Heart right ventricle (tissue), 16 donors: ENCODE measurements around the gene SEC23IP. TPM values are rescaled to one million over a fixed set of nuclear protein-coding genes. Genes with fewer than 3 reads are reported as not detected.

Experiments
- ATAC-seq, 8 donors: fragments of 200-7000 bp; cut with Tn5 transposase; one replicate each; pipeline ENCODE4 v1.9.1; 2020; ENCODE audit warnings: mild to moderate bottlenecking in 8 of 8, moderate library complexity in 8 of 8, moderate number of reproducible peaks in 1 of 8
- DNase-seq, 2 donors: peaks; one replicate each; pipeline ENCODE4 v3.0.0-alpha.2; 2020
- H3K27ac ChIP-seq, 10 donors: fragments of 200-600 bp; sonication (generic) in 2 of 10; one replicate each; pipeline versions ENCODE4 v1.5.0 to v1.8.0; 2020 to 2022; ENCODE audit warnings: mild to moderate bottlenecking in 3 of 10
- H3K27me3 ChIP-seq, 7 donors: fragments of 200-600 bp; one replicate each; pipeline ENCODE4 v1.8.0; 2021 to 2022; ENCODE audit warnings: mild to moderate bottlenecking in 2 of 7
- H3K36me3 ChIP-seq, 9 donors: fragments of 200-600 bp; sonication (generic) in 1 of 9; one replicate each; pipeline versions ENCODE4 v1.5.0 to v1.8.0; 2020 to 2022; ENCODE audit warnings: mild to moderate bottlenecking in 2 of 9
- H3K4me1 ChIP-seq, 9 donors: fragments of 200-600 bp; sonication (generic) in 1 of 9; one replicate each; pipeline versions ENCODE4 v1.5.0 to v1.8.0; 2020 to 2022; ENCODE audit warnings: mild to moderate bottlenecking in 4 of 9
- H3K4me3 ChIP-seq, 10 donors: fragments of 200-600 bp; sonication (generic) in 2 of 10; one replicate each; pipeline versions ENCODE4 v1.5.0 to v1.8.0; 2020 to 2022; ENCODE audit warnings: mild to moderate bottlenecking in 7 of 10, moderate library complexity in 2 of 10
- H3K9me3 ChIP-seq, 11 donors: fragments of 200-600 bp in 10 of 11; sonication (generic) in 2 of 11; one replicate each; pipeline versions ENCODE4 v1.5.0 to v1.8.0; 2013 to 2022; ENCODE audit warnings: mild to moderate bottlenecking in 2 of 11, control low read depth in 1 of 11, moderate library complexity in 1 of 11
- CTCF ChIP-seq, 9 donors: fragments of 200-600 bp; sonication (generic) in 2 of 9; IDR thresholded peaks; one replicate each; pipeline versions ENCODE4 v1.5.0 to v1.8.0; 2021 to 2022; ENCODE audit warnings: antibody characterized with exemption in 9 of 9, mild to moderate bottlenecking in 5 of 9, moderate library complexity in 1 of 9
- WGBS, 2 donors: extraction: QIAGEN DNeasy Blood & Tissue Kit; methylation state at CpG; one replicate each; pipeline ENCODE4 v1.1.7; 2013; ENCODE audit warnings: inconsistent platforms in 1 of 2; 5-methylcytosine and 5-hydroxymethylcytosine counted together
- intact Hi-C, 10 donors: fragments of 100-400 bp; cut with DNase I; formaldehyde crosslinking; loops; one replicate each; pipeline versions ENCODE4 v1.11.1 to v1.14.2; 2022
- polyA plus RNA-seq, 2 donors: library from polyadenylated mRNA; stranded (reverse); fragments of 200-250 nt; gene quantifications; one replicate each; pipeline ENCODE4 v1.2.3, GENCODE V29; 2013
- total RNA-seq, 10 donors: library from RNA; stranded (reverse); fragmentation: NEBNext Ultra II Directional in 3 of 10; extraction: Animal tissue kit (Norgen Biotek cat#: 25700) in 3 of 10; gene quantifications; one replicate each; pipeline versions ENCODE4 v1.2.1 to v1.2.4, GENCODE V29; 2021 to 2023
- donor health status: Arrhythmogenic right ventricular cardiomyopathy.
- donor health status: ischemic (EF 13 %, LVEDD 7.1; RV severe dilation, severe dysfunction).
- donor health status: healthy with polysubstance abuse.
- donor health status: DM: no; HTN: yes; CAD: no.
- donor health status: DM: no; HTN: no; CAD: no.
- donor health status: ischemic (EF 25% LVEDD 6.9; RV normal size, moderate dysfunction).
- donor health status: ischemic (EF 25% LVEDD 5.7; RV mildly dilated, moderate dysfunction).
- donor health status: healthy.
- donor health status: DM: yes; HTN: yes; CAD: no.
- donor health status: Ischemic cardiomyopathy.
- donor health status: ischemic (EF 35%, LVEDD 5.7; RV mildly dilated, moderate dysfunction).
- donor health status: nonischemic (EF 11% LVEDD 7.7; RV severe dilation, severe dysfunction).
- donor health status: DM: yes; HTN: yes; CAD: no.
- donor health status: PGD.
- donor health status: ischemic (EF 29% LVEDD 5.4; RV normal size, mild dysfunction).
- donor health status: nonischemic (EF 23%, LVEDD 6.1; RV moderate dilation, normal function).

Gene SEC23IP
- total and polyA plus RNA-seq, 12 donors, result 5.9 to 43.9 (median 30.6) TPM

- H3K27ac ChIP-seq, result peak overlapping the region in 1 of 10 donors; percentile 71
- H3K4me3 ChIP-seq, result no peak overlapping the region
- intact Hi-C loops, result loop anchor here in 2 of 10 donors (5.0 to 10.0 kb wide), 2 partner anchors 65 to 233 kb away; no protein-coding TSS in a partner anchor
- ATAC-seq (no peak), DNase-seq (no peak)
- H3K4me1 ChIP-seq, result peaks cover 0 to 14% (median 0%) of the 10 kb centered on the region in 9 donors
- TF ChIP-seq CTCF (IDR thresholded peaks at IDR 0.05), result no peak
- no peaks in the 10 kb centered on the region for H3K9me3 ChIP-seq
- 86 to 90% methylated on average over 1 of the region's 1 CpG for WGBS, 2 donors
- peaks cover 0 to 100% (median 52%) of the 10 kb centered on the region in 9 donors for H3K36me3 ChIP-seq
- no peaks in the 10 kb centered on the region for H3K27me3 ChIP-seq
Measured at GRCh38 chr10:119919826-119920225, 27.3 kb downstream of the SEC23IP start.

- Histone ChIP-seq H3K4me1 (peaks cover 0 to 8% (median 0%) of the 10 kb centered on the region in 9 donors), H3K27ac (no peak overlapping the region), H3K9me3 (no peaks in the 10 kb centered on the region), H3K4me3 (no peak overlapping the region), H3K27me3 (no peaks in the 10 kb centered on the region), H3K36me3 (peaks cover 0 to 100% (median 63%) of the 10 kb centered on the region in 9 donors)
- no peak for TF ChIP-seq CTCF (IDR thresholded peaks at IDR 0.05)
- intact Hi-C loops, result loop anchor here in 2 of 10 donors (2.0 to 10.0 kb wide), 2 partner anchors 18 to 74 kb away; no protein-coding TSS in a partner anchor
- DNase-seq (no peak), ATAC-seq (no peak)
Measured at GRCh38 chr10:119928411-119928810, 35.9 kb downstream of the SEC23IP start.

- H3K36me3 ChIP-seq, result peaks cover 0 to 100% (median 53%) of the 10 kb centered on the region in 9 donors
- no peak for TF ChIP-seq CTCF (IDR thresholded peaks at IDR 0.05)
- H3K9me3 ChIP-seq, result no peaks in the 10 kb centered on the region
- DNase-seq, result no peak
- no peaks in the 10 kb centered on the region for H3K27me3 ChIP-seq
- peaks cover 0 to 8% (median 0%) of the 10 kb centered on the region in 9 donors for H3K4me1 ChIP-seq
- H3K4me3 ChIP-seq, result no peak overlapping the region
- H3K27ac ChIP-seq, result no peak overlapping the region
- ATAC-seq, result no peak
- intact Hi-C loops, result no loop called here
- WGBS, 2 donors, result 79 to 86% methylated on average over 4 of the region's 4 CpGs
Measured at GRCh38 chr10:119931871-119932270, 39.3 kb downstream of the SEC23IP start.

- Histone ChIP-seq H3K36me3 (peaks cover 0 to 100% (median 45%) of the 10 kb centered on the region in 9 donors), H3K27me3 (no peaks in the 10 kb centered on the region), H3K4me3 (no peak overlapping the region), H3K27ac (no peak overlapping the region), H3K9me3 (no peaks in the 10 kb centered on the region), H3K4me1 (peaks cover 0 to 8% (median 0%) of the 10 kb centered on the region in 9 donors)
- TF ChIP-seq CTCF (IDR thresholded peaks at IDR 0.05), result no peak
- intact Hi-C loops, result no loop called here
- ATAC-seq, result no peak
- DNase-seq, result no peak
- 84 to 85% methylated on average over 4 of the region's 4 CpGs for WGBS, 2 donors
Measured at GRCh38 chr10:119932631-119933030, 40.1 kb downstream of the SEC23IP start.
